PC-9 (cell line): ENCODE measurements around the gene USP37. TPM values are rescaled to one million over a fixed set of nuclear protein-coding genes. Genes with fewer than 3 reads are reported as not detected.

Source experiments
- BruUV-seq: library from RNA; stranded (reverse); fragments of 400-500 nt; replicated peaks from 2 replicates; lab custom pipeline; 2021; lab: Mats Ljungman, UMichigan
- CTCF ChIA-PET: fragments of 300-600 bp; sonication (Branson Sonifier 250); formaldehyde crosslinking; loops from one replicate; lab custom pipeline; 2022; ENCODE audit warnings: antibody characterized with exemption; lab: Charles Lee
- POLR2A ChIA-PET: fragments of 300-600 bp; sonication (Branson Sonifier 250); formaldehyde crosslinking; loops from one replicate; lab custom pipeline; 2022; ENCODE audit warnings: antibody characterized with exemption; ENCODE audit not compliant: unreplicated experiment; lab: Charles Lee
- DNase-seq, 2 experiments: peaks; one replicate each; pipeline versions ENCODE4 v3.0.0 to v3.0.0-alpha.2; 2015 to 2022; ENCODE audit warnings: mixed read lengths in 1 of 2
- H2AFZ ChIP-seq: fragments of 200-600 bp; sonication (generic); 2 replicates; pipeline ENCODE4 v1.8.1; 2017; ENCODE audit warnings: antibody characterized with exemption
- H3F3A ChIP-seq: fragments of 200-600 bp; sonication (generic); 2 replicates; pipeline ENCODE4 v1.8.1; 2017; ENCODE audit warnings: antibody characterized with exemption, mild to moderate bottlenecking, low read depth; ENCODE audit not compliant: insufficient read depth
- H3K27ac ChIP-seq: fragments of 200-600 bp; sonication (generic); 2 replicates; pipeline ENCODE4 v1.6.1; 2016; ENCODE audit warnings: mixed run types
- H3K27me3 ChIP-seq: fragments of 200-600 bp; sonication (generic); 2 replicates; pipeline ENCODE4 v1.6.1; 2016; ENCODE audit warnings: low read depth, mixed run types; ENCODE audit not compliant: insufficient read depth
- H3K36me3 ChIP-seq: fragments of 200-600 bp; sonication (generic); 2 replicates; pipeline ENCODE4 v1.6.1; 2016; ENCODE audit warnings: low read depth, mixed run types
- H3K4me1 ChIP-seq: fragments of 200-600 bp; sonication (generic); replicated peaks from 2 replicates; pipeline ENCODE4 v1.6.1; 2016; ENCODE audit warnings: mixed run types; ENCODE audit not compliant: insufficient read depth
- H3K4me2 ChIP-seq: fragments of 200-600 bp; sonication (generic); 2 replicates; pipeline ENCODE4 v1.6.1; 2017; ENCODE audit warnings: mixed run types
- H3K4me3 ChIP-seq: fragments of 200-600 bp; sonication (generic); 2 replicates; pipeline ENCODE4 v1.6.1; 2016; ENCODE audit warnings: mixed run types
- H3K79me2 ChIP-seq: fragments of 200-600 bp; sonication (generic); 2 replicates; pipeline ENCODE4 v1.6.1; 2017; ENCODE audit warnings: low read depth, mixed run types
- H3K9me2 ChIP-seq: fragments of 200-600 bp; sonication (generic); 2 replicates; pipeline ENCODE4 v1.8.1; 2017; ENCODE audit warnings: mild to moderate bottlenecking; ENCODE audit not compliant: insufficient read depth
- H3K9me3 ChIP-seq: fragments of 200-600 bp; sonication (generic); 2 replicates; pipeline ENCODE4 v1.8.1; 2016; ENCODE audit warnings: low read depth; ENCODE audit not compliant: insufficient read depth
- H4K20me1 ChIP-seq: fragments of 200-600 bp; sonication (generic); 2 replicates; pipeline ENCODE4 v1.8.1; 2017; ENCODE audit not compliant: insufficient read depth
- EZH2 ChIP-seq: fragments of 200-600 bp; sonication (generic); IDR thresholded peaks from 2 replicates; pipeline ENCODE4 v1.8.0; 2017; ENCODE audit warnings: antibody characterized with exemption, low read depth
- intact Hi-C: fragments of 100-400 bp; cut with micrococcal nuclease; formaldehyde crosslinking; loops from one replicate; pipeline ENCODE4 v1.10.0; 2022; ENCODE audit not compliant: unreplicated experiment
- total RNA-seq: library from RNA; stranded (reverse); gene quantifications from 2 replicates; pipeline ENCODE4 v1.2.3, GENCODE V29; 2021
- TF ChIP-seq, protein P1 (sequence below): fragments of 200-600 bp; sonication (generic); conservative IDR thresholded peaks from 2 replicates; pipeline ENCODE4 v1.6.1; 2017; ENCODE audit warnings: mixed run types, antibody characterized with exemption, mild to moderate bottlenecking, moderate library complexity

The USP37 gene
- total RNA-seq, 1 experiment from 2014 or later: 15.4 TPM

DNA sequence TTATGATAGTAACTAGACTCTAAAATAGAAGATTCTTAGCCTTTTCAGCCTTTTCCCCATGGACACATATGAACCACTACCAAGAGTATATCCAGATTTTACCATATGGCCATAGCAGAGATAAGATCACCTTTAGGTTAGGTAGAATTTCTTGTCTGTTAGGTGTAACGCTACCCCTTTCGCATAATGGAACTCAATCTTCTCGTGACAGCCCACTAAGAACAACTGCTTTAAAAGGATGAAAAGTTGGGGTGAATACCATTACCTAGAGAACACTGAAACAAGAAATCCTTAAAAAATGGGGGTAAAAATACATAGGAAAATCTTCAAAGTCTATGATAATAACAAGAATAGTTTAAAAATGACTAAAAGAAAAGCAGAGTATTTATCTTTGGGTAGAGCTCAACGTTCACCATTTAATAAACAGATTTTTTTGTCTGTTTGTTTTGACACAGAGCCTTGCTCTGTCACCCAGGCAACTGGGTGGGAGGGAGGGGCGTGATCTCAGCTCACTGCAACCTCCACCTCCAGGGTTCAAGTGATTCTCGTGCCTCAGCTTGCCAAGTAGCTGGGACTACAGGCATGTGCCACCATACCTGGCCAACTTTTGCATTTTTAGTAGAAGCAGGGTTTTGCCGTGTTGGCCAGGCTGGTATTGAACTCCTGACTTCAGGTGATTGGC is 82.0 kb downstream of the USP37 start:
- Histone ChIP-seq H3K36me3 (peaks cover 5% of the 10 kb centered on the region; the same call in 1 of the 2 replicates), H3K9me2 (no peaks in the 10 kb centered on the region), H3K4me2 (no peak overlapping the region), H2AFZ (no peak overlapping the region), H3K27ac (no peak overlapping the region), H3K27me3 (no peaks in the 10 kb centered on the region), H3K4me1 (no peaks in the 10 kb centered on the region), H3K4me3 (no peak overlapping the region), H3F3A (no peaks in the 10 kb centered on the region; the same call in 1 of the 2 replicates), H3K79me2 (no peaks in the 10 kb centered on the region), H3K9me3 (no peaks in the 10 kb centered on the region), H4K20me1 (no peaks in the 10 kb centered on the region)
- TF ChIP-seq, protein P1, sequence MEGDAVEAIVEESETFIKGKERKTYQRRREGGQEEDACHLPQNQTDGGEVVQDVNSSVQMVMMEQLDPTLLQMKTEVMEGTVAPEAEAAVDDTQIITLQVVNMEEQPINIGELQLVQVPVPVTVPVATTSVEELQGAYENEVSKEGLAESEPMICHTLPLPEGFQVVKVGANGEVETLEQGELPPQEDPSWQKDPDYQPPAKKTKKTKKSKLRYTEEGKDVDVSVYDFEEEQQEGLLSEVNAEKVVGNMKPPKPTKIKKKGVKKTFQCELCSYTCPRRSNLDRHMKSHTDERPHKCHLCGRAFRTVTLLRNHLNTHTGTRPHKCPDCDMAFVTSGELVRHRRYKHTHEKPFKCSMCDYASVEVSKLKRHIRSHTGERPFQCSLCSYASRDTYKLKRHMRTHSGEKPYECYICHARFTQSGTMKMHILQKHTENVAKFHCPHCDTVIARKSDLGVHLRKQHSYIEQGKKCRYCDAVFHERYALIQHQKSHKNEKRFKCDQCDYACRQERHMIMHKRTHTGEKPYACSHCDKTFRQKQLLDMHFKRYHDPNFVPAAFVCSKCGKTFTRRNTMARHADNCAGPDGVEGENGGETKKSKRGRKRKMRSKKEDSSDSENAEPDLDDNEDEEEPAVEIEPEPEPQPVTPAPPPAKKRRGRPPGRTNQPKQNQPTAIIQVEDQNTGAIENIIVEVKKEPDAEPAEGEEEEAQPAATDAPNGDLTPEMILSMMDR: no peak
- no peak for TF ChIP-seq EZH2
- ChIA-PET POLR2A (interaction anchor here (0.6 kb wide), 1 partner anchor 121 kb away, joined by 4 read pairs; no protein-coding TSS in a partner anchor), CTCF (no interaction called here)
- intact Hi-C loops: no loop called here
- DNase-seq: no peak
- no TSS peak for BruUV-seq

DNA sequence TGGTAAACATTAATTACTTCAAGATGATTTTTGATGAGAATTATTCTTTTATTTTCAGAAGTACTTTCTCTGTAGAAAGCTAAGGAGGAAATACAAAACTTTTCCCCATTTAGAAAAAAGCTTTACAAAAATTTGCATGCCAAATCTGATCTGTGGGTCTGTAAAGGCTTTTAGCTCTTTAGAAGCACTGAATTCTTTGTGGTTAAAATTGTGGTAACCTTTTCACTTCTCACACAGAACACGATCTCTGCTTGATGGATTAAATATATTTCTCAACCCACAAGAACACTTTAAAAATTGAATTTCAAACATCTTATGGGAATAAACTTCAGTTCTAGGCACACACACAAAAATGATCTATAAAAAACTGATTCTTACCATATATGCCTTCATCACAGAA is 85.5 kb downstream of the USP37 start:
- no peak for TF ChIP-seq EZH2
- TF ChIP-seq, protein P1: no peak
- ChIA-PET CTCF (no interaction called here), POLR2A (no interaction called here)
- Histone ChIP-seq H3K36me3 (peaks cover 8% of the 10 kb centered on the region; the same call in 1 of the 2 replicates), H3K9me2 (no peaks in the 10 kb centered on the region), H2AFZ (no peak overlapping the region), H3K4me1 (no peaks in the 10 kb centered on the region), H3K4me2 (no peak overlapping the region), H4K20me1 (no peaks in the 10 kb centered on the region), H3K4me3 (no peak overlapping the region), H3K27ac (no peak overlapping the region), H3F3A (no peaks in the 10 kb centered on the region; the same call in 1 of the 2 replicates), H3K27me3 (no peaks in the 10 kb centered on the region), H3K9me3 (no peaks in the 10 kb centered on the region), H3K79me2 (no peaks in the 10 kb centered on the region)
- DNase-seq: no peak
- no TSS peak for BruUV-seq
- intact Hi-C loops: no loop called here

DNA sequence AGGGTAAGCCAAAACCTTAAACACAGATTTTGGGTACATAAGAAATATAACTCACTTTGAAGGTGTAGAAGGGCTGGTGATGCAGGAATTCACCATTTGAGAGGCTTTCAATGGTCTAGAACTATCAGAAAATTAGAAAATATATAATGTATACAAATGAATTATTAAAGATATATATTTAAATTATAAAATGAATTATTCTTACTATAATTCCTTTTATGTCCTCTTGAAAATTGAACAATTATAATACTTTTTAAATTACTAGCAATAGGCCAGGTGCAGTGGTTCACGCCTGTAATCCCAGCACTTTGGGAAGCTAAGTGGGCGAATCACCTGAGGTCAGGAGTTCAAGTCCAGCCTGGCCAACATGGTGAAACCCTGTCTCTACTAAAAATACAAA is 88.6 kb downstream of the USP37 start:
- Histone ChIP-seq H3K4me3 (no peak overlapping the region), H2AFZ (no peak overlapping the region), H3K4me1 (no peaks in the 10 kb centered on the region), H4K20me1 (no peaks in the 10 kb centered on the region), H3K79me2 (no peaks in the 10 kb centered on the region), H3K36me3 (peaks cover 10% of the 10 kb centered on the region), H3K27ac (no peak overlapping the region), H3K9me3 (no peaks in the 10 kb centered on the region), H3F3A (no peaks in the 10 kb centered on the region; the same call in 1 of the 2 replicates), H3K4me2 (no peak overlapping the region), H3K27me3 (no peaks in the 10 kb centered on the region), H3K9me2 (no peaks in the 10 kb centered on the region)
- no peak for DNase-seq
- TF ChIP-seq EZH2: no peak
- TF ChIP-seq, protein P1: no peak
- ChIA-PET POLR2A (no interaction called here), CTCF (no interaction called here)
- intact Hi-C loops: no loop called here
- no TSS peak for BruUV-seq
